ACC112 (cell line): ENCODE measurements around the gene CLCNKB.
"Not testable (repeated sequence)": the region's sequence is repeated elsewhere in the genome, so short reads cannot be mapped to it uniquely, and the experiment has no call there.

Experiments used
- H2AFZ ChIP-seq: fragments of 200-600 bp; sonication (generic); one replicate; pipeline ENCODE4 v1.6.0; 2017; ENCODE audit warnings: antibody characterized with exemption, low read length; ENCODE audit not compliant: unreplicated experiment
- H3K27ac ChIP-seq: fragments of 200-600 bp; sonication (generic); 2 replicates; pipeline ENCODE4 v1.5.1; 2014; ENCODE audit warnings: low read depth, mild to moderate bottlenecking, antibody characterized with exemption, low read length, moderate library complexity
- H3K27me3 ChIP-seq: fragments of 200-600 bp; sonication (generic); 2 replicates; pipeline ENCODE4 v1.6.1; 2014; ENCODE audit warnings: mild to moderate bottlenecking, antibody characterized with exemption, low read length, moderate library complexity, mixed read lengths; ENCODE audit not compliant: insufficient read depth
- H3K36me3 ChIP-seq: fragments of 200-600 bp; sonication (generic); 2 replicates; pipeline ENCODE4 v1.6.1; 2016; ENCODE audit warnings: mild to moderate bottlenecking, antibody characterized with exemption, low read length, moderate library complexity, mixed read lengths; ENCODE audit not compliant: insufficient read depth
- H3K4me1 ChIP-seq: fragments of 200-600 bp; sonication (generic); one replicate; pipeline ENCODE4 v1.6.1; 2016; ENCODE audit warnings: low read length, mixed read lengths; ENCODE audit not compliant: insufficient read depth, unreplicated experiment, control insufficient read depth
- H3K4me3 ChIP-seq: fragments of 200-600 bp; sonication (generic); 2 replicates; pipeline ENCODE4 v1.5.1; 2014; ENCODE audit warnings: mild to moderate bottlenecking, low read depth, low read length
- H3K79me2 ChIP-seq: fragments of 200-600 bp; sonication (generic); one replicate; pipeline ENCODE4 v1.6.0; 2016; ENCODE audit warnings: low read length; ENCODE audit not compliant: control insufficient read depth, unreplicated experiment, insufficient read depth

CLCNKB gene

DNA sequence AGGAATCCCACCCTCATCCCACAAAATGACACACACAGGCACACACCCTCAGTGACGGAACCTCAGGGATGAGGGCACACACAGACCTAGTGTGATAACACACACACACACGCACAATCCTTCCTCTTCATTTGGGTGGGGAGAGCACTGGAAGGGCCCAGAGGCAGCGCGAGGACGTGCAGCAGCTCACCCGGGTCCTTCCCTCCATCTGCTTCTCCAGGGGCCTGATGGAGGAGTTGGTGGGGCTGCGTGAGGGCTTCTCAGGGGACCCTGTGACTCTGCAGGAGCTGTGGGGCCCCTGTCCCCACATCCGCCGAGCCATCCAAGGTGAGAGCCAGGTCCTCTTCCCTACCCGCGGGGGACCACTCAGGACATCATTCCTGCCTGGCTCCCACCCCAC is 21.2 kb upstream of the CLCNKB start:
- no peak overlapping the region for H3K4me3 ChIP-seq
- H2AFZ ChIP-seq, result no peak overlapping the region
- no peaks in the 10 kb centered on the region for H3K79me2 ChIP-seq
- H3K27ac ChIP-seq, result no peak overlapping the region
- H3K36me3 ChIP-seq, result no peaks in the 10 kb centered on the region
- H3K4me1 ChIP-seq, result peaks cover 32% of the 10 kb centered on the region
- peaks cover 4% of the 10 kb centered on the region; the same call in 1 of the 2 replicates for H3K27me3 ChIP-seq

- H3K27me3 ChIP-seq, result peaks cover 5% of the 10 kb centered on the region; the same call in 1 of the 2 replicates
- H3K27ac ChIP-seq, result no peak overlapping the region
- peaks cover 25% of the 10 kb centered on the region for H3K4me1 ChIP-seq
- H2AFZ ChIP-seq, result no peak overlapping the region
- H3K79me2 ChIP-seq, result no peaks in the 10 kb centered on the region
- H3K4me3 ChIP-seq, result no peak overlapping the region
- no peaks in the 10 kb centered on the region for H3K36me3 ChIP-seq
Measured at GRCh38 chr1:16023050-16023653, 20.4 kb upstream of the CLCNKB start.

DNA sequence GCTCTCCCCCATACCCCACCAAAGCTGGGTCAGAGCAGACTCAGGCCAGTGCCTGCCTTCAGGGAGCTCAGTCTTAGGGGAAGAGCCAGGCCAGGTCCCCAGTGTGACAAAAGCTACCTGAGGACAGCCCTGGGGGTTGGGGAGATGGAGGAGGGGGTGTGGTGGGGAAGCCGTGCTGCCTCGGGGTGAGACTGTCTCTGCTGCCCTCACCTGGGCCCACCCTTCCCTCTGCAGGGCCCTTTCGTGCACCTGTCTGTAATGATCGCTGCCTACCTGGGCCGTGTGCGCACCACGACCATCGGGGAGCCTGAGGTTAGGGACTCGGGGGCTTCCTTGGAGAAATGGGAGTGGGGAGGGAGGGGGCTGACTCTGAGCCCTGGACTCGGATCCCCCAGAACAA is 17.3 kb upstream of the CLCNKB start:
- H3K79me2 ChIP-seq, H3K27me3 ChIP-seq, H3K4me1 ChIP-seq, H3K4me3 ChIP-seq, H3K27ac ChIP-seq, H3K36me3 ChIP-seq, H2AFZ ChIP-seq: not testable (repeated sequence)

GRCh38 chr1:16026723-16027484 is 16.7 kb upstream of the CLCNKB start:
- H2AFZ ChIP-seq, result no peak overlapping the region
- H3K4me3 ChIP-seq, result peak overlapping the region; percentile 43; the same call in 1 of the 2 replicates
- H3K79me2 ChIP-seq, result no peaks in the 10 kb centered on the region
- H3K4me1 ChIP-seq, result no peaks in the 10 kb centered on the region
- peaks cover 5% of the 10 kb centered on the region; the same call in 1 of the 2 replicates for H3K27me3 ChIP-seq
- H3K27ac ChIP-seq, result no peak overlapping the region
- no peaks in the 10 kb centered on the region for H3K36me3 ChIP-seq

DNA sequence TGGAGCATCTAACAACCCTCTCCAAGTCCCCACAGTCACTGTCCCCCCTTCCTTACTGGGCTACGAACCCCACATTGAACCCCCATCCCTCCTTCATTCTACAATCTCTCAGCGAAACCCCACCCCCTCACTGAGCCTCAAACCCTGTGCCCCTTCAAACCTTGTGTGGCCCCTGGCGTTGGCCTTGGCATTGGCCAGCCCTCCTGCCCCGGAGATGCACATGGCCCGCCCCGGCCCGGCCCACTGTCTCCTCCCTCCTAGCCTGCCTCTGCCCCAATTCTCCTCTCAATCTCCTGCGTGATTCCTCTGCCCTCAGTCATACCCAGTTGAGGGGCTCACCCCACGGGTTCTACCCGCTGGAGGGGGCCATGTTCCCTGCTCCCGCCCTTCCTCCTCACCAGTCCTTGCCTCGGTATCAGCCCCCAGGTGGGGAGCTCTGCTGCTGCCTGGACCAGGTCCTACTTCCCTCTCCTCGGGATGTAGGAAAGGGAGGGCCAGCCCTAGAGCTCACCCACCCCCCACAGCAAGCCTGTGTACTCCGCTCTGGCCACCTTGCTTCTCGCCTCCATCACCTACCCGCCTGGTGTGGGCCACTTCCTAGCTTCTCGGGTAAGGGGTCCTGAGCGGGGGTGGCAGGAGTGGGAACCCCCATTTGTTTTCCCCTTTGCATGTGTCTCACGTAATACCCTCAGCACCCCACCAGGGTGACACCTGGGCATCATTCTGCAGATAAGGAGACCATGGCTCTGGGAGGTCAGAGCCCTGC is 15.2 kb upstream of the CLCNKB start:
- H3K79me2 ChIP-seq, result no peaks in the 10 kb centered on the region

GRCh38 chr1:16029003-16029268 is 14.6 kb upstream of the CLCNKB start:
- not testable (repeated sequence) for H3K27me3 ChIP-seq, H3K79me2 ChIP-seq, H3K27ac ChIP-seq, H3K4me1 ChIP-seq, H3K4me3 ChIP-seq, H2AFZ ChIP-seq, H3K36me3 ChIP-seq

More for the DNA sequence above, 15.2 kb upstream of the CLCNKB start:
- no peaks in the 10 kb centered on the region for H3K4me1 ChIP-seq
- no peak overlapping the region for H3K27ac ChIP-seq
- no peaks in the 10 kb centered on the region for H3K36me3 ChIP-seq
- no peak overlapping the region for H2AFZ ChIP-seq
- no peak overlapping the region for H3K4me3 ChIP-seq
- H3K27me3 ChIP-seq, result peaks cover 5% of the 10 kb centered on the region; the same call in 1 of the 2 replicates

DNA sequence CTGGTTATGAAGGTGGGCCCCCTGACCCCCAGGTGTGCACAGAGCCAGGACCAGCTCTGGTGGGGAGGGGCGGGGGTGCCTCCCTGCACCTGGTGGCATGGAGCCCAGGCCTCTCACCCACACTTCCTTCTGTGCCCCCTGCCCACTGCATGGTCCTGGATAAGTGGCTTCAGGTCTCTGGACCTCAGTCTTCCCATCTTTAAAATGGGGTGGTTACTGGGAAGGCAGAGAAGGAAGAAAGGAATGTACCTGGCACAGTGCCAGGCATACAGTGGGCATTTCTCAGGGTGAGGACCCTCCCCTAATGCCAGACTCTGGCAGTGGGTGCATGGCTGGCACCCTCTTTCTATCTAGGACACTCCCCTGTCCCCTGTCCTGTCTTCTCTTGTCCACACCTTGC is 14.3 kb upstream of the CLCNKB start:
- no peak overlapping the region for H3K4me3 ChIP-seq
- no peak overlapping the region for H2AFZ ChIP-seq
- H3K27me3 ChIP-seq, result peaks cover 5% of the 10 kb centered on the region; the same call in 1 of the 2 replicates
- no peaks in the 10 kb centered on the region for H3K36me3 ChIP-seq
- H3K27ac ChIP-seq, result no peak overlapping the region
- no peaks in the 10 kb centered on the region for H3K4me1 ChIP-seq
- H3K79me2 ChIP-seq, result no peaks in the 10 kb centered on the region

DNA sequence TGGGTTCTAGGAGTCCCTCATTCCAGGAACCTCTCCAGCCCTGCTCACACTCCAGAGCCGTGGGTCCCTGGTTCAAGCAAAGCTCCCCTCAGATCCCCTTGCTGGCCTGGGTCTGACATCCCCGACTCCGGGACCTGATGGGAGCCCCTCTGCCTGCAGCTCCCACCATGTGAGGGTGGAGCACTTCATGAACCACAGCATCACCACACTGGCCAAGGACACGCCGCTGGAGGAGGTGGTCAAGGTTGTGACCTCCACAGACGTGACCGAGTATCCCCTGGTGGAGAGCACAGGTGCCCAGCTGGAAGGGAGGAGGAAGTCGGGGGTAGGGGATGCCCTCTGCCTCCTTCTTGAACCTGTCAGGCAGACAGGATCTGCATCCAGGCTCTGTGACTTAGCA is 12.0 kb upstream of the CLCNKB start:
- Histone ChIP-seq H3K27ac (no peak overlapping the region), H3K79me2 (no peaks in the 10 kb centered on the region), H3K27me3 (peaks cover 5% of the 10 kb centered on the region; the same call in 1 of the 2 replicates), H3K4me1 (no peaks in the 10 kb centered on the region), H2AFZ (no peak overlapping the region), H3K36me3 (no peaks in the 10 kb centered on the region), H3K4me3 (no peak overlapping the region)

DNA sequence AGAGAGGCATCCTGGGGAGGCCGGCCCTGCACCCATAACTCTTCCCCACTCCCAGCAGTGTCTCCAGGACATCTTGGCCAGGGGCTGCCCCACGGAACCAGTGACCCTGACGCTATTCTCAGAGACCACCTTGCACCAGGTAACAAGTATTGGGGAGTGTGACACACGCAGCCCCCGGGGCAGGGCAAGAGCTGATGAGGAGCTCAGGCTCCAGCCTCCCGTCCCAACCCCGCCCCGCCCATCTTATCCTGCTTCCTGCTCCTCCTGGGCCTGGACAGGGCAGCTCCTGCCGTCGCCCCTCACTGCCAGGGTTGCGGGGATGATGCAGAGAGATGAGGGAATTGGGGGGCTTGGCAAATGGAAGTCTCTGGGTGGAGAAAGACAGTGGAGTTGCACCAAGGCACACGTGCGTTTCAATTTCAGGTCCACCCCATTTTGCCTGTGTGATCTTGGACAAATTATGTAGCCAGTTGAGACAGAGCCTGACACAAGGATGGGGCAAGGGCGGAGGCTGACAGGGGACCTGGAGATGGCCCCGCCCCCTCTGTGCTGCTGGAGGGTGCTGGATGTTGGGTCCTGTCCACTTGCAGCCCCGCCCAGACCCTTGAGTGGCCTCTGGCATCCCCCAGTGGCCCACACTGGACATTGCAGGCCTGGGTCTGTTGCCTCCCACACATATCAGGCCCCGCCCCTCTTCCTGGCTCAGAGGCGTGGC is 11.0 kb upstream of the CLCNKB start:
- Histone ChIP-seq H3K4me1 (no peaks in the 10 kb centered on the region), H3K36me3 (no peaks in the 10 kb centered on the region), H2AFZ (no peak overlapping the region), H3K27me3 (no peaks in the 10 kb centered on the region), H3K27ac (no peak overlapping the region), H3K4me3 (no peak overlapping the region), H3K79me2 (no peaks in the 10 kb centered on the region)

DNA sequence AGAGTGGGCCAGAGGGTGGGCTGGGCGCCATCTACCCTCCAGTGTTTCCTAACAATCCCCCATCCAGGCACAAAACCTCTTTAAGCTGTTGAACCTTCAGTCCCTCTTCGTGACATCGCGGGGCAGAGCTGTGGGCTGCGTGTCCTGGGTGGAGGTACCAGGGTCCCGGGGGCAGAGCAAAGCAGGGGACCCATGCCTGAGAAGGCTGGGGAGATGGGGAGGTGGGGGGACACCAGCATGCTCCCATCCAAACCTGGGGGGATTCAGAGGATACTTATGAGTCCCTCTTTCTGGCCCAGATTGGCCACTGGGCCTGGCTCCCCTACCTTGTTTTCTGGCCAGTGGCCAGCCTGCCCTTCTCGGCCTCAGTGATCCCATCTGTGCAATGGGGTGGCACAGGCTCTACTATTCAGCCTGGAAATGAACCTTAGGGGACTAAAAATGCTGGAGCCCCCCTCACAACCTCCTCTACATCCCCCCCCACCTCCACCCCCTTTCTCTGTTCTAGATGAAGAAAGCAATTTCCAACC is 10.4 kb upstream of the CLCNKB start:
- not testable (repeated sequence) for H3K79me2 ChIP-seq, H3K4me3 ChIP-seq, H3K27ac ChIP-seq, H3K4me1 ChIP-seq, H3K36me3 ChIP-seq, H3K27me3 ChIP-seq, H2AFZ ChIP-seq
